NCI-H748 (cell line): ENCODE data around the gene SH3BGR.

Experiments
- DNase-seq: peaks from one replicate; lab custom pipeline; 2025; ENCODE audit not compliant: unreplicated experiment; lab: John Stamatoyannopoulos, UW

The SH3BGR gene

DNA sequence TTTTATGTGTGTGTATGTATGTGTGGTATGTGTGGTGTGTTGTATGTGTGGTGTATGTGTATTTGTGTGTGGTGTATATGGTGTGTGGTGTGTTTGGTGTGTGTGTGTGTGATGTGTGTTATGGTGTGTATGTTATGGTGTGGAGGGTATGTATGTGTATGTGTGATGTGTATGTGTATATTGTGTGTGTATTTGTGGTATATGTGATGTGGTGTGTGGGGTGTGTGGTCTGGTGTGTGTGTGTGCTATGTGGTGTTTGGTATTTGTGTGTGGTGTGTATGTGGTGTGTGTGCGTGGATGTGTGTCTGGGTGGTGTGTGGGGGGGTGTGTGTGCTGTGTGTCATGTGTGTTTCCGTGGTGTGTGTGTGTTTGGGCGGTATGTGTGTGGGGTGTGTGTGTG, 59.3 kb downstream of the SH3BGR start:
- no peak for DNase-seq

DNA sequence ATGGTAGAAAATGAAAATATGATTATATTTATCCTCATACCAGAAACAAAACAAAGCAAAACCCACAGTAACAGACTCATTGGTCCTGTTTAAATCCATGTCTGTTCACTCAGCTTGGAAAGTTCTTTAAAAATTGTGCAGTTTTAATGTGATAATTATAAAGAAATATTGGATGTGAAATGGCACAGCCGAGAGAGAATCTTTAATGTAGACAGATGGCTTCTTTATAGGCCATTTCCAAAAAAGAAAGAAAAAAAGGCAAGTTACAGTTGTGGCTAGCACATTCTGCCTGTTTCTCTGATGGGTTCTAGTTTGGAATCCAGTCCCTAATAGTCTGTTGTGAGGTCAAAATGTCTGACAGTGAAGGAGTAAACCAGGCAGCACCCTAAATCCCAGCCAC, 62.0 kb downstream of the SH3BGR start:
- DNase-seq = no peak

GRCh38 chr21:39515684-39516472, 64.1 kb downstream of the SH3BGR start:
- DNase-seq = no peak

GRCh38 chr21:39518055-39518846, 66.5 kb downstream of the SH3BGR start:
- peak; percentile 82 for DNase-seq

DNA sequence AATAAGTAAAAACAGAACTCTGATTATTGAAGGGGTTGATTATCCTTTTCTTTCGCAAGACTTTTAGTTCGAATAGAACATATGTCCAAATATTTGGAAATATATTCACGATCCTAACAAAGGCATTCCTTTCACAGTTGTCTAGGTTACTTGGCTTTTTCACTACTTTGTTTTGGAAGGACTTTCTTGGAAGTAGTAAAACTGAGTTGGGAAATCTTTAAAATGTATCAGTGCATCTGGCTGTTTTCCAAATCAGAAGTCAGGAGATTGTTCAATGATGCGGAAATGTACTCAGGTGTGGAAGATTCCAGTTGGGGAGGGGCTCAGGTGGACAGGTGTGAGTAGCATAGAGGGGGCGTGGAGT, 67.1 kb downstream of the SH3BGR start:
- no peak for DNase-seq

- DNase-seq = no peak
Measured at GRCh38 chr21:39519835-39520234, 68.1 kb downstream of the SH3BGR start.

DNA sequence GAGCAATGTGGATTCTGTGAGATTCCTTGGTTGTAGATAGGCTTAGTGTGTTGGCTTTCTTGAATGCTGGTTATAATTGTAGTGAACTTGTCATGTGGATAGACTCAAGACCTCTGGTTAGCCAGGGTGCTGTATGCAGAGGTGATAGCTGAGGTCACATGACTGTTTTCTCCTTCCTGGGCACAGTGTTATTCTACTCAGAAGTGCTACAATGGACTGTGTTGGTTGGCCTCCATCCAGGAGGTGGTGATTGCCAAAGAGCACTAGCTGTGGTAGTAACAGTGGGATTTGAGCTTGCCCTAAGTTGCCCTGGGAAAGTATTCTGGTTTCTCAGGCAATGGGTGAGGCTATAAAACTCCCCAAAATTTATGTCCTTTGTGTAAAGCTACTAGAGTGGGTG, 71.6 kb downstream of the SH3BGR start:
- DNase-seq = no peak

DNA sequence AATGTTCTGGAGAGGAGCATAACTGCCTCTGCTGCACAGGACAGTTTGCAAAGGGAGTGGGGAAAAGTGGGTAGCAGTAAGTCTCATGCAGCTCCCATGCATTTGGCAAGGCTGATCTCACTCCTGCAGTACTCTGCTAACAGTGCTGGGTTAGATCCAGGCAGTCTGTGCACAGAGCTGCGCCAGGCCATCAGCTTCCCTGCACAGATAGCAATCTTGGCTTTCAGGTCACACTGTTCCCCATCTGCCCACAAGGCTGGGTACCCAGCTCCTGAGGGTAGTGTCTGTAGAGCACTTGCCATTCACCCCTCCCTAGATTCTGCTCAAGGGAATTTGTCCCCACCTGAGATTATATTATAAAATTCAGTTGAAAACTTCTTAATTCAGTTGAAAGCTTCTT, 72.1 kb downstream of the SH3BGR start:
- no peak for DNase-seq

DNA sequence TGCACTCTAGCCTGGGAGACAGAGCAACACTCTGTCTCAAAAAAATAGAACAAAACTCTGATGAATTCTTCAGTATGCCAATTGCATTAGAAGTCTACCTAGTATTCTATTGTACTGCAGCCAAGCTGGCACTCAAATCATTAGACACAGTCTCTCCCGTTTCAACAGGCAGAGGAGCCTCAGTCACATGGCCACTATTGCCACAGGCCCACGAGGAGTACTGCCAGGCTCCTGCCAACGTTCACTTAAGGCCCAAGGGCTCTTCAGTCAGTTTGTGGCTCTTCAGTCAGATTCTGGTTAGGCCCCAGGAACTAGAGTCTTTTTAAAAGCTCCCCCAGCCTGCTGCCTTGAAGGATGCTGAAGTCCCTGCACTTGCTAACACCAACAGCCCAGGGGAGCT, 73.4 kb downstream of the SH3BGR start:
- DNase-seq = no peak

GRCh38 chr21:39525601-39526000, 73.8 kb downstream of the SH3BGR start:
- DNase-seq = no peak

DNA sequence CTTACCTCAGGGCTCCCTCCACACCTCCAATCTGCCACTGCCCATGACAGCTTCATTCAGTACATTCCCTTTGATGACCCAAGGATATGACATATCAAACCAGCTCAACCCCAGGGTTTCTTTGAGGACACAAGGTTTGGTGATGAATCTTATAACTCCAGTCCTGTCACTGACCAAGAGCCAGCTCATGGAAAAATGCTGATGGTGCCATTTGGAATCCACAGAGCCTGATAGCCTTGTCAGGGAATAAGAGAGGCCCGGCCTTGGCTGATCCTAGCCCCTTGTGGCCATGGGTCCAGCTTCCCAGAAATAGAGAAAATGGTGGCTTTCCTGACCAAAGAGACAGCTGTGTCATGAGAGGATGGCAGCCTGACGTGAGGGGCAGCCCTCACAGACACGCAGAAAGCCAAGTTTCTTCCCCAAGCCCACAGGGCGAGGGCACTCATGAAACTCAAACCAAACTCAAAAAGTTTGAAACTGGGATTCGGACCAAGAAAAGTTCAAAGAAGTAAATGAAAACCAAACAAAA, 75.4 kb downstream of the SH3BGR start:
- DNase-seq = no peak

DNA sequence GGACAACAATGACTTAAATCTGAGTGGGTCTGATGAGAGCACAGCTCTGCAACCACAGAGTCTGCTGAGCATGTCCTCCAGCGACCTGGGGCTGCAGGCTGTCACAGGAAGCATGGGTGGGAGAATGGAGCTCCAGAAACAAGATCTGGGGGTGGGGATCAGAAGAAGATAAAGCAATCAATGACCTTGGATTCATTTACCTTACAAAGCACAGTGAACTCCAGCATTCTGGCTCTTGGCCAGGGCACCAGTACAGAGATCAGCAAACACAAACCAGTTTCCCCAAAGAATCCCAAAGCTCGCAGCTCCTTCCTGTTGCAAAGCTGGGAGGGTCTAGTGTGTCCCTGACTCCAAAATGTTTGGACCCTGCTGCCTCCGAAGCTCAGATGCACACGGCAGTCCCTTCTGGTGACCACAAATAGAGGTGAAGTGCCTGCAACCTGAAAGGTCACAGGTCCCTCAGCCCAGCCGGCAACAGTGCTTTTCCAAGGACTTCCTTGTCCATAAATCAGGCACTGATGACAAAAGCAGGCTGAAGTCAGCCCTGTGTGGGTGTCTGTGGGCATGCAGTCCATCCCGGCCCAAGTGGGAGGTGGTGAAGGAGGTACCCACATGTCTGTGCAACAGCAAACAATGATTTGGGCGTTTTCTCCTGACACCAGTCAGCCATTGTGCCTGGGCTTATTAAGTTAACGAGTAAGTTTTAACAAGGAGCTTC, 76.1 kb downstream of the SH3BGR start:
- peak; percentile 66 for DNase-seq

DNA sequence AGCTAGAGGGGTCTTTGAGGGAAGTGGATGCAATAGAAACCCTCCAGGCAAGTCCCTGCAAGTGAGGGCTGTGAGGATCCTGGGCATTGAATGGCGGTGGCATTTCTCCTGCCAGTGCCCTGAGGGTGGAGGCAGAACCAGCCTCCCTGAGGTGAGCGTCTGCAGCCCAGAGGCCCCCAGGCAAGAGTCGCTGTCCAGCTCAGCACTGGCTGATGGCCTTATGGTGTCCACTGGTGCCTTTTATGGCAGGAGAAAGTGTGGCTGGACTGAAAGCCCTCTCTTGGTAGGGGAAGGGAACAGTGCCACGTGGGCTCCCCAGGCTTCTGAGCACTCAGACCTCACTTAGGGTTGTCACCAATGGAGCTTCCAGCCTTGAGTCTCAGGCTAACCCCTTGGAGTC, 77.3 kb downstream of the SH3BGR start:
- no peak for DNase-seq

DNA sequence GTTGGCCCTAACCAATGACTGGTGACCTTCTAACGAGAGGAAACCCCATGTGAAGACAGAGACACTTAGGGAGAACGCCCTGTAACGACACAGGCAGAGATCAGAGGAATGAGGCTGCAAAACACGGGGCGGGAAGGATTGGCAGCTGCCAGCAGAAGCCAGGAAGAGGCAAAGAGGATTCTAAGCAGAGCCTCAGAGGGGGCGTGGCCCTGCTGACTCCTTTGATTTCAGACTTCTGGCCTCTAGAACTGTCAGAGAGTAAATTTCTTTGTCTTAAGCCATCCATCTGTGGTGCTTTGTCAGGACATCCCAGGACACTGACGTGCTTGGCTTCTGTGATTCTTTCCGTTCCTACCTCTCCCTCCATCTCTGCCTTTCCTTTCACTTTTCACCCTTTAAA, 79.3 kb downstream of the SH3BGR start:
- DNase-seq = no peak

DNA sequence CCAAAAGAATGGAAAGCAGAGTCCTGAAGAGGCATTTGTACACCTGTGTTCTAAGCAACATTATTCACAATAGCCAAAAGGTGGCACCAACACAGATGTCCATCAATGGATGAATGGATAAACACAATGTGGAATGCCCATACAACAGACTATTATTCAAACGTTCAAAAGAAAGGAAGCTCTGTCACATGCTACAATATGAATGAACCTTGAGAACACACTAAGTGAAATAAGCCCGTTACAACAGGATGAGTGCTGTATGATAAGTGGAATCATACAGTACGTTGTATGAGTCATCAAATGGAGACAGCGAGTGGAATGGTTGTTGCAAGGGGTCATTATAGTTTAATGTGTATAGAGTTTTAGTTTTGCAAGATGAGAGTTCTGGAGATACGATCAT, 80.1 kb downstream of the SH3BGR start:
- peak; percentile 5 for DNase-seq

GRCh38 chr21:39533545-39534380, 82.0 kb downstream of the SH3BGR start:
- DNase-seq = no peak

DNA sequence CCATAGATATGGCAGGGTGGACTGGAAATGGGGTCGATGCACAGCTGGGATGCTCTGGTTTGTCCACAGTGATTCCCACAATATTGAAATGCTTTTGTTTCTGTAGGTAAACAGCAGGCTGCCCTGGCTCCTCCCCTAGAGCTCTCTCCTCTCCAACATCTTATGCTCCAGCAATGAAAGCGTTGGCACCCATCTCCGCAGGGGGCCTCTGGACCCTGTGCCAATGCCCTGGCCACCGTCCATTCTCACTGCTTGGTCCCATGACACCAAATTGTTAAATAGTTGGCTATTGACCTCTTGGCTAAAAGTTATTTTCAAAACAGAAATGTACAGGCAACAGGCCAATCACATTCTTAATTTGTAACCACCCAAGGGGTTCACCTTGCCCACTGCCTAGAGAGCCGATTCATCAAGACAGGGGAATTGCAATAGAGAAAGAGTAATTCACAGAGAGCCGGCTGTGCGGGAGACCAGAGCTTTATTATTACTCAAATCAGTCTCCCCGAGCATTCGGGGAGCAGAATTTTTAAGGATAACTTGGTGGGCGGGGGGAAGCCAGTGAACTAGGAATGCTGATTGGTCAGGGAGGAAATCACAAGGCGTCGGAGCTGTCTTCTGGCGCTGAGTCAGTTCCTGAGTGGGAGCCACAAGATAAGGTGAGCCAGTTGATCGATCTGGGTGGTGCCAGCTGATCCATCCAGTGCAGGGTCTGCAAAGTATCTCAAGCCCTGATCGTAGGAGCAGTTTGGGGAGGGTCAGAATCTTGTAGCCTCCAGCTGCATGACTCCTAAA, 84.1 kb downstream of the SH3BGR start:
- DNase-seq = no peak

- no peak for DNase-seq
Measured at GRCh38 chr21:39536835-39537234, 85.1 kb downstream of the SH3BGR start.

DNA sequence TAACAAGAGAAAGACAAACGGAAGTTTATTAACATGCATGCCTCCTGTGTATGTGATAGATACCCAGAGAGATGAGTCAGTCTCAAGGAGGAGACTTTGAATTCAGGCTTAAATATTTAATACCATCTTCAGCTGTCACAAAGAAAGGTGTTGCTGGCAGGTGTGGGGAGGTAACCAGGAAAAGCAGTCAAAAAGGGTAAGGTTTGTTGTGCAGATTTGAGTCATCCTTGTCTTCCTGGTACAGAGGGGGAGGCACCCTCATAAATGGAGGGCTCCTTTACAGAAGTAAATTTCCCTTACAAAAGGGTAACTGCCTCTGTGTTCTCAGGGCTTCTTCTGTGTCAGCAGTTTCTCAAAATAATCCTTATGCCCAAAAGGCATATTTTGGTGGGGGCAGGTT, 85.8 kb downstream of the SH3BGR start:
- no peak for DNase-seq

GRCh38 chr21:39538453-39539042, 86.8 kb downstream of the SH3BGR start:
- DNase-seq = no peak
